Right renal pelvis (tissue), 4 donors: ENCODE measurements around the gene UBE3D. TPM values are rescaled to one million over a fixed set of nuclear protein-coding genes. Genes with fewer than 3 reads are reported as not detected.
A peak's percentile ranks its signal among the peaks of the same experiment; 100 is the strongest.
"Not testable (repeated sequence)": the region's sequence is repeated elsewhere in the genome, so short reads cannot be mapped to it uniquely, and the experiment has no call there.

Experiments used
- DNase-seq, 4 donors: peaks; one replicate each; pipeline ENCODE4 v3.0.0-alpha.2; 2013; ENCODE audit warnings: low read depth in 4 of 4, low spot score in 3 of 4, missing footprints in 1 of 4
- polyA plus RNA-seq, 4 donors: library from polyadenylated mRNA; unstranded; fragments of 120-200 nt; gene quantifications; one replicate each; pipeline ENCODE4 v1.2.1, GENCODE V29; 2013; ENCODE audit not compliant: insufficient read length in 4 of 4

The UBE3D gene
- polyA plus RNA-seq, 4 donors = 7.7 to 8.5 (median 8.2) TPM

DNA sequence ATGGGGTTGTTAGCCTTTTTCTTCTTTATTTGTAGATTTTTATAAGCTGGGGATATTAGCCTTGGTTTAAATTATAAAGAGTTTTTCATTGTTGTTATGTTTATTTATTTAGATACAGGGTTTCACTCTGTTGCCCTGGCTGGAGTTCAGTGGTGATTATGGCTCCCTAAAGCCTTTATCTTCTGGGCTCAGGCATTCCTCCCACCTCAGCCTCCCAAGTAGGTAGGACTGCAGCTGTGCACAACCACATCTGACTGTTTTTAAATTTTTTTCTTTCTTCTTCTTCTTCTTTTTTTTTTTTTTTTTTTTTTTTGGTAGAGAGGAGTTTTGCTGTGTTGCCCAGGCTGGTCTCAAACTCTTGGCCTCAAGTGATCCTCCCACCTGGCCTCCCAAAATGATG is 80.9 kb downstream of the UBE3D start:
- no peak for DNase-seq

DNA sequence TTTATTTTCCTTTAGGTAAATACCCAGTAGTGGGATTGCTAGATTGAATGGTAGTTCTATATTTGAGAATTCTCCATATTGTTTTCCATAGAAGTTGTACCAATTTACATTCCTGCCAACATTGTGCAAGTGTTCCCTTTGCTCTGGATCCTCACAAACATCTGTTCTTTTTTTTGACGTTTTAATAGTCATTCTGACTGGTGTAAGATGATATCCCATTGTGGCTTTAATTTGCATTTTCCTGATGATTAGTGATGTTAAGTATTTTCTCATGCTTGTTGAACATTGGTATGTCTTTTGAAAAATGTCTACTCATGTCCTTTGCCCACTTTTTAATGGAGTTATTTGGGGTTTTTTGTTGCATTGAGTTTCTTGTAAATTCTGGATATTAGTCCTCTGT is 85.6 kb downstream of the UBE3D start:
- DNase-seq = no peak

DNA sequence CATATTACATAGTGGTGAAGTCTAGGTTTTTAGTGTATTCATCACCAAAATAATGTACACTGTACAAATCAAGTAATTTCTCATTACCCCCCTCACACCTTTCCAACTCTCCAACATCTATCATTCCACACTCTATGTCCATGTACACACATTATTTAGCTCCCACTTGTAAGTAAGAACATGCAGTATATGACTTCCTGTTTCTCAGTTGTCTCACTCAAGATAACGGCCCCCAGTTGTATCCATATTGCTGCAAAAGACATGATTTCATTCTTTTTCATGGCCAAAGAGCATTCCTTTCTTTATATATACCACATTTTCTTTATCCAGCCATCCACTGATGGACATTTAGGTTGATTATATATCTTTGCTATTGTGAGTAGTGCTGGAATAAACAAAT is 86.0 kb downstream of the UBE3D start:
- DNase-seq = no peak

DNA sequence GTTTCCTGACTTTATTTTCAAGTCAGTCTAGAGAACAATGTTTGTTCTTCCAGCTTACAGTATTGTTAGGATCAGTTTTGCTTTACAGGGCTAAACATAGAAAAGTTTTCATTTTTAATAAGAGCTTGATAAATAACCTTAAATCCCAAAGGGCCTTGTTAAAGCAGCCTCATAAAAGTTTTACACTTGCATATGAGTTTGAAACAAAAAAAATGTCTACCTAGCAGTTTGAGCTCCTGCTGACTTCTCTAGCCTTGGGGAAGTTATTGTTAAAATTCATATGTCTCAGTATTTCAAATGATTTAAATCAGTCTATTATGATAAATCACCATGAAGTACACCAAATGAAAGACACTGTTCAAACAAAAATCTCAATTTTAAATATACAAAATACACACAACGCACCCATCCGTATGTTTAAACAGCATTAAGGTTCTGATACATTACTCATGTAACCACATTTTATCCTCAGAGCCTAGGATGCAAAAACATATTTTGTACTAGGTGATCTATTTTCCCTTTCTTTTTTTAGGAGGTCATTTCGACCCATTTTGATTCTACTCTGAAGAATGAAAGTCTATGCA is 87.2 kb downstream of the UBE3D start:
- no peak for DNase-seq

DNA sequence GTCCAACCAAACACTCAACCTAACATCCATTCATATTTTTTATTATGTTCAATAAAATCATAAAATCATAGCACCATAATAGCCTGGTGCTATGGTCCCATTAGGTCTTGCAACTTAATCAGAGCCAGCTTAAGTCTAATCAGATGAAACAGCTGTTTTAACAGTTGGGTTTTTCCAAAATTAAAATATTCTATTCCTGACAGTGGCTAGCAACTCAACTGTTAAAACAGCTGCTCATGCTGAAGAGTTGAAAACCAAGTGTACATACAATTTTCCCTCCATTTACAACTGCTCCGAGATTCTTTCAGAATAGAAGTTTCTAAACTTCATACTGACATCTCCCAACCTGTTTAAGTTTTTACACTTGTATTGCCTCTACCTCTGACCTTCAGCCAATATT is 89.5 kb downstream of the UBE3D start:
- no peak for DNase-seq

DNA sequence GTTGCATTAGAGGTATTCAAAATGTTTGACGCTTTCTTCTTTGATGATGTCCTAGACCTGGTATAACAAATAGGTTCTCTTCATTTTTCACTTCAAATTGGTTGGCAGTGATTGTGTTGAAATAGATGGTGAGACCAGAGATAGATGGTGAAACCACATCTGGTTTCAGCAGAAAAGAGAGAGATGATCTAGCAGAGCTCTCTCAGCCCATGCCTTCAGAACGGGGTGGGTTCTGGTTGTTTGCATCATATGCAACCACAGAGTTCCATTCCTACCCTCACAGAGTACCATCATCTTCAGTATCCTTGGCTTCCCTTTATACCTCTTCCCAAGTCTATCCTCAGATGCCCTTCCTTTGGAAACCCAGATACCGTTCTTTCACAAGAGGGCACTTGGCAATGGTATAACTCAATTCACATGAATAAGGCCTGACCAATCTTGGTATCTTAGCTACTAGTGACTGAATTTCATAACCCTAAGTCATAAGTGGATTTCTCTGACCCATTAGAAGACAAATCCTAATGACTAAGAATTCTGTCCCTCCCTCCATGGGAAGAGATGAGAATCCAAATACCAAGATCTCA is 93.7 kb downstream of the UBE3D start:
- DNase-seq = no peak

DNA sequence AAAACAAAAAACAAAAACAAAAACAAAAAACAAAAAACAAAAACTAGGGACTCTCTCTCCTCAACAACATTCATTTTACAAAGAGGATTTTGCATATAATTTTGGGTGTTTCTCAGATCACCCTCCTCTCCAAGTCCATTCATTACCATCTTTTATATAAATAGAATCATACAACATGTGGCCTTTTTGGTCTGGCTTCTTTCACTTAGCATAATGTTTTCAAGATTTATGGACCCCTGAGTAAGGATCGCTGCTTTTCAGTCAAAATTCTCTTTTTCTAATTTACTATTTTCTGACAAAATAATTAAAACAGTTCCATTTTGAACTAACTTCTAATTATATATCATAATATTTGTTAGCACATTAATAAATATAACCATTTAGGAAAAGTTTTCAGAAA is 94.8 kb downstream of the UBE3D start:
- no peak for DNase-seq

DNA sequence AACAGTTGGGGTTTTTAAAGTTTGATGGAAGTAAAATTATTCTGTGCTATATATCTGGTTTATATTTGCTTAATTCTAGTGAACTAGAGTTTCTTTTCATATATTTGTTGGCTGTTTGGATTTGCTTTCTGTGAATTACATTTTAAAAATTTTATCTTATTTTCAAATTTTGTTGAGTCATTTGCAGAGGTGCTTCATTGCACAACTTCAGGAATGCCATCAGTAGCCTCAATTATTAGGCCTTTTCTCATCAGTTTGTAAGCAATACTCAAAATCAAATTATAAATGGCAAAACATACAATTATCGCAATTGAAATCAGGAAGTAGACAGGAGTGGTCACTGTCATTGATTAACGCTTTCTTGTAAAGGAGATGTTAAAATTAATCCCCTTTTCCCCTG is 96.9 kb downstream of the UBE3D start:
- DNase-seq = no peak

DNA sequence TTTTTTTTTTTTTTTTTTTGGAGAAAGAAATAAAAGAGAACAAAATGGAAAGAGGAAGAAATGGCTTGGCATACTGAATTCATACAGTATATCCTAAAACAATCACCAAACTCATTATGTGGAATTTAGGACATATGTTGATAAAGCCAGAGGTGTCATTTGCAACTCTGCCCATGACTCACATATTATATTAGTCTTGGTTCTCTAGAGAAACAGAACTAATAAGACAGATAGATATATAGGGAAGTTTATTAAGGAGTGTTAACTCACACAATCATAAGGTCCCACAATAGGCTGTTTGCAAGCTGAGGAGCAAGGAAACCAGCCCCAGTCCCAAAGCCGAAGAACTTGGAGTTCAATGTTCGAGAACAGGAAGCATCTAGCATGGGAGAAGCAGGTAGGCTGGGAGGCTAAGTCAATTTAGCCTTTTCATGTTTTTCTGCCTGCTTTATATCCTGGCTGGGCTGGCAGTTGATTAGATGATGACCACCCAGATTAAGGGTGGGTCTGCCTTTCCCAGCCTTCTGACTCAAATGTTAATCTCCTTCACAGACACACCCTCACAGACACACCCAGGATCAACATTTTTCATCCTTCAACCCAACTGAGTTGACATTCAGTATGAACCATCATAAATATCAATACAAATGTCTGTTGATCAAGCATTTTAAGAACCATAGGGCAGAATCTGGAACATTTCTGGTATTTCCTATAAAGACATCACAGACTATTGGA is 102.3 kb downstream of the UBE3D start:
- no peak for DNase-seq

DNA sequence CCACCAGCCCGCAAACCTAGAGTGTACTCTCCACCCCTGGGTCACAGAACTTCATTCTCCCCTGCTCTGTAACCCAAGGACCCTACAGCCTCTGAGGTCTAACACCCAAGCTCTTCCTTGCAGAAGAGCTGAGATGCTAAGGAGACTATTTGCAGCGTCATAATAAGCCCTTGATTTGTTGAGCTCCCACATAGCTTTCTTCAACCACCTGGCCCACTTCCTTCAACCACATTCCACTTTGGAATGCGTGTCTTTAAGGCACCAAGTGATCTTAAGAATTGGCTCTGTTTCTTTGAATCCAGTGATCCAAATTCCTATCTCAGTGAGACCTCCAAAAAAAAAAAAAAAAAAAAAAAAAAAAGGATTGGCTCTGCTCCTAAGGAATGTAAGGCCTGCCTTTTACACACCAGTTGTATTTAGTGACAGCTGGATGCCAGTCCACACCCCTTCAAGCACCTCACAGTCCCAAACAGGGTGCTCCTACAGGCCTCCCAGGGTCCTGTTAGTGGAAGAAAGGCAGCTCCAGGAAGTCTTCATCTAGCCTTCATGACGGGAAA is 106.2 kb downstream of the UBE3D start:
- no peak for DNase-seq

DNA sequence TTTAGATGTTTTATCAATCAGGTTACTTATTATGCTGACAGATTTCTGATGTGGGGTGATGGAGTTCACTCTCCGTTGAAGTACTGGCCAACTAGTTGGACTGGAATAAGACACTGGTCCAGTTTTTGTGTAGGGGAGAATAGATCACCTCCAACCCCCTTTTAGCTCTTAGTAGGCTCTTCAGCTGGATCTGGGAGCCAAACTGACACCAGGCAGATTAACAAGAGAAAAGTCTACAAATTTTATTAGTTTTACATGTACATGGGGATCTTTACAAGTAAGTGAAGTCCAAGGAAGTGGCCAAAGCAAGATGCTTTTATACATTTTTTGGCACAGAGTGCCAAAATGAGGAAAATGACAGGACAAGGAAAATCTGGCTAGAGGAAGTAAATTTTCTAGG is 107.1 kb downstream of the UBE3D start:
- DNase-seq = no peak

DNA sequence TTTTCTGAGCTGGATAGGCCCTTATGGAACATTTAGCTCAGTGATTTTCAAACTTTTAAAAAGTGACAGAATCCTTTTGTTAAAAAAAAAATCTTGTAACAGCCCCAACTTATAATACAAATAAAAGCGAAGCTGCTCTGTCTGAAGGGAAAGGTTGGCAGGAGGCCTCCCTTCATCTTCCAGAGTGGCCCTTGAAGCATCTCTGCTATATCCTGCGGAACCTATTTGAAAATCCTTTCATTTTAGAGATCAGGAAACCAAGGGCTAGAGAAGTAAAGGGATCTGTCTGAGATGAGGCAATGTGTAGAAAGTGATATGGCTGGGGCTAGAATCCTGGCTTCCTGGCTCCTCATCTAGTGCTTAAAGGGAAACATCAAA is 107.8 kb downstream of the UBE3D start:
- DNase-seq = no peak

DNA sequence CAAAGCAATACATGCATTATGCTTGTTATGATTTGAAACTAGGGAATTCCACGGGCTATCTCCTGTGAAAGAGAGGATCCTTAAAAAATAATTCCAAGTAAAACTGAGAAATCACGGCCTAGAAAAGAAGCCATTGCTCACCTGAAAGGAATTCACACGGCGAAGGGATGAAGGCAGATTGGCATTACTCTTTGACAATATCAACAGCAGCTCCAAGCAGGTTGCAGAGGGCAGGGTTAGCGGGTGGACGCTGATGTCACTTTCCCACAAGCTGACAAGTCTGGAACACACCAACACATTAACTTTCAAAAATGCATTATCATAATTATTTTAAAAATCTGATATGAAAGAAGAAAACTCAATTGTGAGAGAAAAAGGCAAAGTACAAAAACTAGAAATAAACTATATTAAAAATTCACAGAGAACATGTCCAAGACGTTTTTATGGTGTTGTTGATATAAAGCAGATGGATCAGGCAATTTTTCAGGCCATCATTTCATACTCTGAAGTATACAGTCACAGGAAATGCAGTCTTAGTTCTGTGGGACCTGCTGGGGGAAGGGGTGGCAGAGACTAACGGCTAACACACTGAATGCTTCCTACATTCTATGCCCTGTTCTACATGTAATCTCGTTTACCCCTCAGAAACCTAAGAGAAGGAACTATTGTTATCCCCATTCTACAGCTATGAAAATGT is 108.3 kb downstream of the UBE3D start:
- peak; percentile 26 to 38 (median 30) for DNase-seq

DNA sequence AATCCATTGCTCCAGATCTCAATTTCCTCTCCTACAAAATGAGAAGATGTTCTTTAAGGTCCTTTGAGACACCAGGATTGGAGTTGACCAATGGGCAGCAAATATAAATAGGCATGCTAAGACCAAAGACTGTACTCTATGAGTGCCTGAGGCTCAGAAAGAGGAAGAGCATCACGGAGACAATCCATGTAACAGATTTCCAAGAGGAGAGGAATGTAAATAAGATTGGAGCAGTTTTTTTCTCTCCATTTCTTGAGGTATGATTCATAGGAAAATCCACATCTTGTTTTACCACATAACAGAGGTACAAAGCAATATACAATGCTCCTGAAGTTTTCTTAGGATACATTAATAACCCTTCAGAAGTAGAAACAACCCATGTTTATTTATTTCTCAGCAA is 109.8 kb downstream of the UBE3D start:
- no peak for DNase-seq

DNA sequence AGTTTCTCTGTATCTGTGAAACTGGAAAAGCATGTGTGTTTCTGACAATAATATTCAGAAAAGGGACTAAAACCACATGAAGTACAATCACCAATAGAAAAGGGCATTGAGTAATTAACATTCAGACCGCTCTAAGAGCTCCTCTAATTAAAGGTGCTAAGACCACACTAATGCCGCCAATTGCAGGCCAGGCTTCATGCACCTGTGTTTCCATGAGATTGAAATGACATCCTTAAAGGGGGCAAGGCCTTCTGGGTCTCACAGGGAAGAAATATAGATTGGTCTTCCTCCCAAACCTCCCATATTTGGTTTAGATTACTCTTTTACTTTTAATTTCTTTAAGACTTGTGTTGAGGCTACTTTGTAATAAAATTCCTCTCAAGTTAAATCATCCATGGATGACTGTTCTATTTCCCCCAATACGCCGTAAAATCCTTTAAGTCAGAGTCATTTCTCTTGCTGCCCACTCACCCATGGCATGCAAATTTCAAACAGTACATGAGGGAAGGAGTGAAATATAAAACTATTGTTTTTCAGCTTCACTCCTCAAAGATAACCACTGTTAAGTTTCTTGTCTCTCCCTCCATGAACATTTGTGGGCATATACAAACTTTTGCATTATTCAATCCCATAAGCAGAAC is 110.6 kb downstream of the UBE3D start:
- DNase-seq = no peak

DNA sequence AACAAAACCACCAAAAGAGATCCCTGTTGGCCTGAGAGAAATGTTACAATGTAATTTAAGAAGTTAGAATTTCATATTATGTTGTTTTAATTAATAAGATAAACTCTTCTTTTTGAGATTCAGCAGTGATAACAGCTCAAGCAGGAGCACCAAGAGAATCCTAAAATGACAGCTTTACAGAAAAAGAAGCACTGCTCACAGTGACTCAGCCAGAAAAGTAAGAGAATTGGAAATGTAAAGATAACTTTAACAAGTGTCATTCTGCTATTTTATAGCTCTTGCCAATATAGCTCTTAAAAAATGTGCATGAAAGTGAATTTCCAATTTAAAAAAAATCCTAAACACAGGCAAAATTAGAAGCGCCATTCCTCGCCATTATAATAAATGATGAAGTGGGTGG is 111.3 kb downstream of the UBE3D start:
- DNase-seq = no peak

DNA sequence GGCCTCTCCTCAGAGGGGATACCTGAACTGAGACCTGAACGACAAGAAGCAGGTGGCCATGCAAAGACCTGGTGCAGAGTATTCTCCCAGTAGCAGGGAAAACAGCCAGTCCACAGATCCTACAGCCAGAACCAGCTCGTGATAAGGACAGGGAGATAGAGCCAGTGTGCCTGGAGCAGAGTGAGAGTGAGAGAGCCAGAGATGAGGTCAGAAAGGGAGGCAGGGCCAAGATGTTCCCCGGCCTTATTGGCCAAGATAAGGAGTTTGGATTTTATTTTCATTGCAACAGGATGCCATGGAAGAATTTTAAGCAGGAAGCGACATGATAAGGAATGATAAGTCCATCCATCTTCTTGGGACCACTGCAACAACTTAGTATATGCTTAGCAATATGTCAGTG is 111.8 kb downstream of the UBE3D start:
- no peak for DNase-seq

DNA sequence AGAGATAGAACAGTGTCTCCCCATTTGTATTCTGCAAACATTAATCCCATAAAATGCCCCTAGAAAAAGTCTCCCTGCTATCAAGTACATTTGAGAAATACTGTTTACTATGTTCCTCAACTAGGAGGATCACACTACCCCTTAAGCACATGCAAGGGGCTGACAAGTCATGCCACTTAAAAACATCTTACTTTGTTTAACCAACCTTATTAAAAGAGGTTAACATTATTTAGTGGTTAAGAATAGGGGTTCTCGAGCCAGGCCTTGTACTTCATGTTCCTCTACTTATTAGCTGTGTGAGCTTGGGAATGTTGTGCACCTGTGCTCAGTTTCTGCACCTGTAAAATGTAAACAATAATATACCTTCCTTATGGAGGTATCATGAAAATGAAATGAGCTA is 113.7 kb downstream of the UBE3D start:
- DNase-seq = no peak

DNA sequence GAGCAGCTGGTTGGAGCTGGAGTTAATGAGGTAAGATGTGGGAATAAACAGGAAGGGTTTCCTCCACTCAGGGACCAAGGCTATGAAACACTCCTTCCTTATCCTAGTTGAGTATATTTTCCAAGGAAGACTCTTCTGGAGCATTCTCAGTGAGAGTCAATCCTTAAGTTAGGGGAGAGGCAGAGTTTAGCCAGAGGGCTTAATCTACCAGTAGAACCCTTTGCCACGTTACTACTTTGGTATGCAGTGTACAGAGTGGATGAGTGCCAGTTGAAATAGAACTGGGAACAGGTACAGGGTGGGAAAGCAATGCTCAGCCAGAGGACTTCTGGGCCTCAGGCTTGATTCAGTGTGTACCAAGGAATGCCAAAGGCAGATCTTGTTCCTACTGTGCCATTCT is 114.3 kb downstream of the UBE3D start:
- DNase-seq = no peak

DNA sequence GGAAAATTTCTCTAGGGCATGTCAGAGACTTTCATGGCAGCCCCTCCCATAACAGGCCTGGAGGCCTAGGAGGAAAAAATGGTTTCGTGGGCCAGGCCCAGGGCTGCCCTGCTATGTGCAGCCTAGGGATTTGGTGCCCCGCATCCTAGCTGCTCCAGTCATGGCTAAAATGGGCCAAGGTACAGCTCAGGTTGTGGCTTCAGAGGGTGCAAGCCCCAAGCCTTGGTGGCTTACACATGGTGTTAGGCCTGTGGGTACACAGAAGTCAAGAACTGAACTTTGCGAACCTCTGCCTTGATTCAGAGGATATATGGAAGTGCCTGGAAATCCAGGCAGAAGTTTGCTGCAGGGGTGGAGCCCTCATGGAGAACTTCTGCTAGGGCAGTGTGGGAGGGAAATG is 134.7 kb downstream of the UBE3D start:
- DNase-seq = not testable (repeated sequence)
